Mesendoderm (in vitro differentiated cells): ENCODE measurements around the gene SLAMF7.

Experiments
- DNase-seq: peaks from one replicate; pipeline ENCODE4 v3.0.0; 2013
- H2AK5ac ChIP-seq: 2 replicates; pipeline ENCODE4 v1.6.1; 2013; ENCODE audit warnings: low read length, inconsistent platforms
- H2BK120ac ChIP-seq: 2 replicates; pipeline ENCODE4 v1.6.1; 2013; ENCODE audit warnings: low read depth, mild to moderate bottlenecking, low read length, moderate library complexity, mixed read lengths
- H2BK15ac ChIP-seq: replicated peaks from 2 replicates; pipeline ENCODE4 v1.6.1; 2013; ENCODE audit warnings: low read depth, mild to moderate bottlenecking, moderate library complexity
- H2BK5ac ChIP-seq: 2 replicates; pipeline ENCODE4 v1.6.1; 2013; ENCODE audit warnings: low read length, inconsistent platforms
- H3K18ac ChIP-seq: 2 replicates; pipeline ENCODE4 v1.6.1; 2013; ENCODE audit warnings: mild to moderate bottlenecking, low read length, mixed read lengths
- H3K23ac ChIP-seq: one replicate; pipeline ENCODE4 v1.6.1; 2013; ENCODE audit warnings: low read length
- H3K27ac ChIP-seq: 2 replicates; pipeline ENCODE4 v1.5.1; 2013; ENCODE audit warnings: low read depth, mild to moderate bottlenecking, inconsistent platforms, low read length, moderate library complexity
- H3K27me3 ChIP-seq: 2 replicates; pipeline ENCODE4 v1.6.1; 2013; ENCODE audit warnings: low read length, control low read depth, mild to moderate bottlenecking, inconsistent platforms; ENCODE audit not compliant: insufficient read depth, poor library complexity
- H3K36me3 ChIP-seq: 2 replicates; pipeline ENCODE4 v1.6.1; 2013; ENCODE audit warnings: low read length, inconsistent platforms; ENCODE audit not compliant: control insufficient read depth, insufficient read depth
- H3K4ac ChIP-seq: one replicate; pipeline ENCODE4 v1.6.1; 2013; ENCODE audit warnings: low read depth, mild to moderate bottlenecking, low read length, moderate library complexity
- H3K4me1 ChIP-seq: 2 replicates; pipeline ENCODE4 v1.6.1; 2013; ENCODE audit warnings: low read depth, low read length, inconsistent platforms; ENCODE audit not compliant: control insufficient read depth
- H3K4me2 ChIP-seq: 2 replicates; pipeline ENCODE4 v1.6.1; 2013; ENCODE audit warnings: low read length
- H3K4me3 ChIP-seq: 2 replicates; pipeline ENCODE4 v1.5.1; 2013; ENCODE audit warnings: mild to moderate bottlenecking, low read length
- H3K56ac ChIP-seq: one replicate; pipeline ENCODE4 v1.6.1; 2013; ENCODE audit warnings: low read length
- H3K79me1 ChIP-seq: 2 replicates; pipeline ENCODE4 v1.6.1; 2013; ENCODE audit warnings: low read length, inconsistent platforms
- H3K79me2 ChIP-seq: 2 replicates; pipeline ENCODE4 v1.6.1; 2013; ENCODE audit warnings: mild to moderate bottlenecking, low read length; ENCODE audit not compliant: control insufficient read depth, insufficient read depth
- H3K9ac ChIP-seq: 2 replicates; pipeline ENCODE4 v1.6.1; 2013; ENCODE audit warnings: low read length, inconsistent platforms
- H4K5ac ChIP-seq: one replicate; pipeline ENCODE4 v1.6.1; 2013; ENCODE audit warnings: low read length
- H4K8ac ChIP-seq: one replicate; pipeline ENCODE4 v1.6.1; 2013; ENCODE audit warnings: low read depth, mild to moderate bottlenecking, control low read depth, low read length, moderate library complexity
- WGBS: extraction: QIAGEN DNeasy Blood & Tissue Kit; methylation state at CpG from one replicate; pipeline ENCODE4 v1.1.7; 2013; ENCODE audit warnings: low lambda C conversion rate, missing lambda C conversion rate; ENCODE audit not compliant: insufficient coverage; ENCODE audit errors: extremely low coverage; 5-methylcytosine and 5-hydroxymethylcytosine counted together

Gene SLAMF7

DNA sequence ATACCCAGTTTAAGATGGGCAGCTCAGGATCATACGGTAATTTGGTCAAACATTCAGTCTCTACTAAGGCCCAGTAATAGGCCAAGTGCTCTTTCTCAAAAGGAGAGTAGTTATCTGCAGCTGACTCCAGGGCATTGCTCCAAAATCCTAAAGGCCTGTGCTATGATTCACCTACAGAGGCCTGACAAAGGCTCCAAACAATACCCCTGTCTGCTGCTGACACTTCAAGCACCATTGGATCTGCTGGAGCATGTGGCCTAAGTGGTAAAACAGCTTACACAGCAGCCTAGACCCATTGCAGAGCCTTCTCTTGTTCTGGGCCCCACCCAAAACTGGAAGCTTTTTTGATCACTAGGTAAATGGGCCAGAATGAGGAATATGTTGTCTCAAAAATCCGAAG is 22.8 kb downstream of the SLAMF7 start:
- H3K36me3 ChIP-seq, result no peaks in the 10 kb centered on the region
- no peak overlapping the region for H2BK120ac ChIP-seq
- H3K9ac ChIP-seq, result no peak overlapping the region
- H2AK5ac ChIP-seq, result no peak overlapping the region
- H3K56ac ChIP-seq, result no peak overlapping the region
- no peak overlapping the region for H3K4ac ChIP-seq
- H3K27me3 ChIP-seq, result no peaks in the 10 kb centered on the region
- DNase-seq, result no peak
- H4K8ac ChIP-seq, result no peak overlapping the region
- H3K23ac ChIP-seq, result no peak overlapping the region
- H3K79me1 ChIP-seq, result no peaks in the 10 kb centered on the region
- H3K4me2 ChIP-seq, result no peak overlapping the region
- no peak overlapping the region for H3K4me3 ChIP-seq
- H4K5ac ChIP-seq, result no peak overlapping the region
- H3K4me1 ChIP-seq, result no peaks in the 10 kb centered on the region
- no peak overlapping the region for H3K27ac ChIP-seq
- H3K79me2 ChIP-seq, result no peaks in the 10 kb centered on the region
- no peak overlapping the region for H2BK15ac ChIP-seq
- no CpG with 5 or more reads among the region's 2 CpGs for WGBS
- no peak overlapping the region for H2BK5ac ChIP-seq
- H3K18ac ChIP-seq, result no peak overlapping the region

DNA sequence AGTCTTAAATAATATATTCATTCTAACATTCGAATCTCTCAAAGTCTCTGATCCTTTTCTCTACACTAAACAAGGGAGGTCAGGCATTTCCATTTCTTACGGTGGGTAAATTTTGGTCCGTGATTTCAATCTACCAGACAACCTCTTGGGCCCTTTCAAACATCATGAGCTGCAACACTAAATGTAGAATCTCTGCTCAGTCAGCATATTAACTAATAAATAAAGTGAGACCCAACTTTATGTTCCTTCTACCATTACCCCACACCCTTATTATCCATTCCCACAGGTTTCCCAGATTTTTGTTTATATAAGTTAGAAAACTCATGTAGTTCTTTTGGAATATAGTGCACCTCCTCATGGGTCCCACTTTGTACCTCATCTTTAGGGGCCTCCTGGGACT is 24.9 kb downstream of the SLAMF7 start:
- no peaks in the 10 kb centered on the region for H3K36me3 ChIP-seq
- no peak overlapping the region for H4K8ac ChIP-seq
- H3K4me3 ChIP-seq, result no peak overlapping the region
- H3K23ac ChIP-seq, result no peak overlapping the region
- no peak overlapping the region for H2BK15ac ChIP-seq
- no peak overlapping the region for H4K5ac ChIP-seq
- no peak overlapping the region for H3K27ac ChIP-seq
- H3K79me2 ChIP-seq, result no peaks in the 10 kb centered on the region
- no peak overlapping the region for H3K4ac ChIP-seq
- no peak overlapping the region for H2AK5ac ChIP-seq
- peaks cover 2% of the 10 kb centered on the region for H3K4me1 ChIP-seq
- no peak overlapping the region for H3K18ac ChIP-seq
- no peaks in the 10 kb centered on the region for H3K27me3 ChIP-seq
- H3K4me2 ChIP-seq, result no peak overlapping the region
- WGBS, result no CpG with 5 or more reads among the region's 3 CpGs
- no peak overlapping the region for H2BK120ac ChIP-seq
- DNase-seq, result no peak
- H2BK5ac ChIP-seq, result no peak overlapping the region
- no peak overlapping the region for H3K56ac ChIP-seq
- H3K9ac ChIP-seq, result no peak overlapping the region
- H3K79me1 ChIP-seq, result no peaks in the 10 kb centered on the region

DNA sequence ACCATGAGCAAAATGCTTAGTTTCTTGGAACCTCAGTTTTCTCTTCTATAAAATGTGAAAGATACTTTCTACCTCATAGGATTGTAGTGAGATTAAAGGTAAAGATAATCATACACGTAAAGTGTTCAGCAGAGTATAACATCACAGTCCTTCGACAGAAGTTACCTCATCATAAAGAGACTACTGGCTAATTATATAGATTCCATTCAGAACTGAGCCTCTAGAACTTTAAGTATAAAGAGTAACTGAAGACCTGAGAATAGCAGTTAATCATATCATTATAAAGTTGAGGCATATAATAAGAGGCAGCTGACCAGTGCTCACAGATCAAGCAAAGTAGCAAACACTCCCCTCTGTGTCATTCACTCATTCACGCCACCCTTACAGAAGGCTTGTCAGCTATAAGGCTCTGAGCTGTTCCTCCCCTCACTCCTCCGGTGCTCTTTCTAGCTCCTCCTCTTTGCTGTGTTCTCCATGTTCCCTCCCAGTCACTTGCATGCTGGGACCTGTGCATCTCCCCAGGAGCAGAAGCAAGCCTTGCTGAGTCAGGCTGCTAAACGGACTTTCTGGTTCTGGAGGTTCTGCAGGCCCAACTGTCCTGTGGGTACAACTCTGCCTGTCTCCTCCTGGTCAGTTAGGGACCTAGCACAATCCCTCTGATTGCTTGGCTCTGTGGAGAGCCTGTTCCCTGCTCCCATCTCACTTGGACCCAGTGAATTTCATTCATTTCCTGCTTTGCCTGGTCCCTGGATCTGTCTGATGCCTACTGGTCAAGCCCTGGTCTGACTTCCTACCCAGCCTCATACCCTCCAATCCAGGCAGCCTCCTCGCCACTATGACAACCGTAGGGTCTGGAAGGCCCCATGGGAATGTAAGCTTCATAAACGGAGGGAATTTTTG is 28.6 kb downstream of the SLAMF7 start:
- H2BK5ac ChIP-seq, result no peak overlapping the region
- H3K36me3 ChIP-seq, result no peaks in the 10 kb centered on the region
- peak overlapping the region; percentile 54 for H3K56ac ChIP-seq
- H2BK15ac ChIP-seq, result no peak overlapping the region
- H3K79me2 ChIP-seq, result no peaks in the 10 kb centered on the region
- peak overlapping the region; percentile 62 for H4K5ac ChIP-seq
- no peak overlapping the region for H3K18ac ChIP-seq
- WGBS, result no CpG with 5 or more reads among the region's 8 CpGs
- H3K27me3 ChIP-seq, result no peaks in the 10 kb centered on the region
- no peak overlapping the region for H2BK120ac ChIP-seq
- no peak overlapping the region for H4K8ac ChIP-seq
- DNase-seq, result peak; percentile 22
- peak overlapping the region; percentile 60 for H3K4ac ChIP-seq
- H3K9ac ChIP-seq, result no peak overlapping the region
- no peak overlapping the region for H3K23ac ChIP-seq
- H3K4me2 ChIP-seq, result no peak overlapping the region
- H2AK5ac ChIP-seq, result no peak overlapping the region
- no peak overlapping the region for H3K4me3 ChIP-seq
- no peaks in the 10 kb centered on the region for H3K79me1 ChIP-seq
- H3K4me1 ChIP-seq, result peaks cover 4% of the 10 kb centered on the region
- no peak overlapping the region for H3K27ac ChIP-seq

DNA sequence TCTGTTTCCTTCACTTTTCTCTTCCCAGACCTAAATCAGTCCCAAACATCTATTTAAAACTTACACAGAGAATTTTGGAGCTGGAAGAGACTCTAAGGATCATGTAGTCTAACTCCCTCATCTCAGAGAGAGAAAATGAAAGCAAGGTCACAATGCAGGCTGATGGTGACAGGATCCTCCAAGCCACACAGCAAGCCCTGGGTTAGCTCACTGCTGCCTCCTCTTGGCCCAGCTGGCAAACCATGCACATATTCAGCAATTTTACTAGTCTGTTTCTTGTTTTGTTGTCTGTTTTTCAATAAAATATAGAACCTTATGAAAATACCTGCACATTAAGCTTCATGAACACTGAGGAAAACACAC is 29.2 kb downstream of the SLAMF7 start:
- H3K36me3 ChIP-seq, result no peaks in the 10 kb centered on the region

DNA sequence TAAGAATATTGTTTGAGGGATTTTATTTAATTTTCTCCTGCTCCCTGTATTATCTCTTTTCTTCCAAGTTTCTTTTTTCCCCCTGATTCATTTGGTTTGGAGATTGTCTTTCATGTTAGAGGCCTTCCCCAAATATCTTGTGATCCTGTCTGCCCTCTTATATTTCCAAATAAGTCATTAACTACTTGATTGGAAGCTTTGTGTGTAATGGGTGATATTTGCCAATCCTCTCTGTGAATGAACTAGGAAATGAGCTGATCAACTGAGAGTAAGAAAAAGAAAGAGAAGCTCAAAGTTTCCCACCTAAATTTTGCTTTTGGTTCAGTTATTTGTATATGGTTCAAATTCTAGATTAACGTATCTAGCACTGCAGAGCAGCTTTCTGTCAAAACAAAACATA is 33.3 kb downstream of the SLAMF7 start:
- Histone ChIP-seq H3K27ac (no peak overlapping the region), H3K23ac (no peak overlapping the region), H4K8ac (no peak overlapping the region), H3K9ac (no peak overlapping the region), H3K79me2 (no peaks in the 10 kb centered on the region), H3K36me3 (no peaks in the 10 kb centered on the region), H2BK120ac (no peak overlapping the region), H3K4me2 (no peak overlapping the region), H3K79me1 (no peaks in the 10 kb centered on the region), H2BK15ac (no peak overlapping the region), H4K5ac (no peak overlapping the region), H2BK5ac (no peak overlapping the region), H3K4me1 (peaks cover 6% of the 10 kb centered on the region), H3K18ac (no peak overlapping the region), H3K56ac (no peak overlapping the region), H2AK5ac (no peak overlapping the region), H3K4me3 (no peak overlapping the region), H3K4ac (no peak overlapping the region), H3K27me3 (no peaks in the 10 kb centered on the region)
- WGBS, result no CpG with 5 or more reads among the region's 1 CpG
- no peak for DNase-seq

More for the DNA sequence above, 29.2 kb downstream of the SLAMF7 start:
- Histone ChIP-seq H3K4me2 (no peak overlapping the region), H3K56ac (peak overlapping the region; percentile 54), H2BK5ac (no peak overlapping the region), H3K79me2 (no peaks in the 10 kb centered on the region), H3K4me1 (peaks cover 4% of the 10 kb centered on the region), H4K8ac (no peak overlapping the region), H3K4ac (no peak overlapping the region), H2AK5ac (no peak overlapping the region), H3K23ac (no peak overlapping the region), H4K5ac (peak overlapping the region; percentile 62), H2BK15ac (no peak overlapping the region), H3K9ac (no peak overlapping the region), H3K18ac (no peak overlapping the region), H3K27ac (no peak overlapping the region), H2BK120ac (no peak overlapping the region), H3K27me3 (no peaks in the 10 kb centered on the region), H3K4me3 (no peak overlapping the region), H3K79me1 (no peaks in the 10 kb centered on the region)
- peak; percentile 73 for DNase-seq

DNA sequence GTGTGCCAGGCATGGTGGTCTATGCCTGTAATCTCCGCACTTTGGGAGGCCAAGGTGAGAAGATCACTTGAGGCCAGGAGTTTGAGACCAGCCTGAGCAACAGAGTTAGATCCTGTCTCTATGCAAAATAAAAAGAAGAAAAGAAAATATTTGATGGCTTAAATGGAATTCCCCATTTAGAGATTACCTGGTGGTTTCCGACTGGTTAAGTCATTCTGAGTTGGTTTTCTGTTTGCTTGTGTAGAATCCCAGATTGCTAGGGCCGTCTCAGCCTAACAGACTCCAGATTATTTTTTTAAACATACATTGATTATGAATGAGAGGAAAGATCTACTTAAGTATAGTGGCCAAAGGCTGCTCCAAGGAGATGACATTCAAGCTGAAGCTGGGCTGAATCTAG is 34.0 kb downstream of the SLAMF7 start:
- Histone ChIP-seq H3K56ac (no peak overlapping the region), H3K9ac (no peak overlapping the region), H3K27me3 (no peaks in the 10 kb centered on the region), H4K8ac (no peak overlapping the region), H3K18ac (no peak overlapping the region), H3K79me2 (no peaks in the 10 kb centered on the region), H2BK15ac (no peak overlapping the region), H2AK5ac (no peak overlapping the region), H3K23ac (no peak overlapping the region), H3K4me1 (peaks cover 3% of the 10 kb centered on the region), H3K27ac (no peak overlapping the region), H2BK5ac (no peak overlapping the region), H3K4me2 (no peak overlapping the region), H2BK120ac (no peak overlapping the region), H3K4me3 (no peak overlapping the region), H3K4ac (no peak overlapping the region), H3K79me1 (no peaks in the 10 kb centered on the region), H3K36me3 (no peaks in the 10 kb centered on the region), H4K5ac (no peak overlapping the region)
- no CpG with 5 or more reads among the region's 3 CpGs for WGBS
- no peak for DNase-seq
